ENCODE data around the gene DPP7.

DNA sequence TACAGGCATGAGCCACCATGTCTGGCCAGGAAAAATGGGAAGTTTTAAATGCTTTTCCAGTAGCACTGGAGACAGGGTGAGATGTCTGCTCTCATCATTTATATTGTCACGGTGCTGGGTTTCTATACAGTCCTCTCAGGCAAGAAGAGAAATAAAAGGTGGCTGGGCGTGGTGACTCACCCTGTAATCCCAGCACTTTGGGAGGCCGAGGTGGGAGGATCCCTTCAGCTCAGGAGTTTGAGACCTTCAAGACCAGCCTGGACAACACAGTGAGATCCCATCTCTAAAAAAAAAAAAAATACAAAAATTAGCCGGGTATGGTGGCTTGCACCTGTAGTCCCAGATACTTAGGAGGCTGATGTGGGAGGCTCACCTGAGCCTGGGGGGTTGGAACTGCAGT is 19.7 kb upstream of the DPP7 start:
- TF ChIP-seq, protein P1, sequence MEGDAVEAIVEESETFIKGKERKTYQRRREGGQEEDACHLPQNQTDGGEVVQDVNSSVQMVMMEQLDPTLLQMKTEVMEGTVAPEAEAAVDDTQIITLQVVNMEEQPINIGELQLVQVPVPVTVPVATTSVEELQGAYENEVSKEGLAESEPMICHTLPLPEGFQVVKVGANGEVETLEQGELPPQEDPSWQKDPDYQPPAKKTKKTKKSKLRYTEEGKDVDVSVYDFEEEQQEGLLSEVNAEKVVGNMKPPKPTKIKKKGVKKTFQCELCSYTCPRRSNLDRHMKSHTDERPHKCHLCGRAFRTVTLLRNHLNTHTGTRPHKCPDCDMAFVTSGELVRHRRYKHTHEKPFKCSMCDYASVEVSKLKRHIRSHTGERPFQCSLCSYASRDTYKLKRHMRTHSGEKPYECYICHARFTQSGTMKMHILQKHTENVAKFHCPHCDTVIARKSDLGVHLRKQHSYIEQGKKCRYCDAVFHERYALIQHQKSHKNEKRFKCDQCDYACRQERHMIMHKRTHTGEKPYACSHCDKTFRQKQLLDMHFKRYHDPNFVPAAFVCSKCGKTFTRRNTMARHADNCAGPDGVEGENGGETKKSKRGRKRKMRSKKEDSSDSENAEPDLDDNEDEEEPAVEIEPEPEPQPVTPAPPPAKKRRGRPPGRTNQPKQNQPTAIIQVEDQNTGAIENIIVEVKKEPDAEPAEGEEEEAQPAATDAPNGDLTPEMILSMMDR (IDR thresholded peaks at IDR 0.05; ENCODE audit: insufficient read depth, low read length, poor library complexity, severe bottlenecking): no peak
- TF ChIP-seq EZH2phosphoT487 (conservative IDR thresholded peaks at IDR 0.05; ENCODE audit: low read length): no peak

Measured in SU-DHL-6 (cell line).